Stimulated activated CD8-positive, alpha-beta memory T cell treated with anti-CD3 and anti-CD28 coated beads, Interleukin-2, amount 100 ng/mL, for 1 hour (primary cell): ENCODE results near the gene PLPP4.

ENCODE experiments used
- DNase-seq, 2 donors: peaks; one replicate each; pipeline ENCODE4 v3.0.0-alpha.2; 2020; ENCODE audit warnings: low read depth in 2 of 2

The PLPP4 gene

GRCh38 chr10:120610791-120611190 is 153.8 kb downstream of the PLPP4 start:
- DNase-seq = no peak

GRCh38 chr10:120612756-120613155 is 155.7 kb downstream of the PLPP4 start:
- no peak for DNase-seq

- DNase-seq = no peak
Measured at GRCh38 chr10:120613180-120613579, 156.2 kb downstream of the PLPP4 start.

- no peak for DNase-seq
Measured at GRCh38 chr10:120614680-120615079, 157.7 kb downstream of the PLPP4 start.

GRCh38 chr10:120616311-120616911 is 159.4 kb downstream of the PLPP4 start:
- no peak for DNase-seq

- DNase-seq = no peak
Measured at GRCh38 chr10:120628197-120628596, 171.2 kb downstream of the PLPP4 start.

GRCh38 chr10:120630266-120630665 is 173.2 kb downstream of the PLPP4 start:
- no peak for DNase-seq

- no peak for DNase-seq
Measured at GRCh38 chr10:120632047-120632446, 175.0 kb downstream of the PLPP4 start.

GRCh38 chr10:120632942-120633341 is 175.9 kb downstream of the PLPP4 start:
- no peak for DNase-seq

GRCh38 chr10:120634659-120635058 is 177.6 kb downstream of the PLPP4 start:
- no peak for DNase-seq
